Dermis microvascular lymphatic vessel endothelial cell (primary cell): ENCODE measurements around the gene C13orf46. TPM values are rescaled to one million over a fixed set of nuclear protein-coding genes. Genes with fewer than 3 reads are reported as not detected.
A peak's percentile ranks its signal among the peaks of the same experiment; 100 is the strongest.

Experiments
- DNase-seq, 2 donors: peaks; one replicate each; pipeline versions ENCODE4 v3.0.0 to v3.0.0-alpha.2; 2010; ENCODE audit warnings: low read depth in 2 of 2
- total RNA-seq: library from RNA; depleted of rRNA; stranded (reverse); fragments of >200 nt; gene quantifications from 2 replicates; pipeline ENCODE4 v1.2.1, GENCODE V29; 2014

The C13orf46 gene
- total RNA-seq, 1 donor from 2014 or later = 0.13 TPM

- DNase-seq = no peak
These were observed 17.3 kb downstream of the C13orf46 start for GRCh38 chr13:113956571-113956970.

DNA sequence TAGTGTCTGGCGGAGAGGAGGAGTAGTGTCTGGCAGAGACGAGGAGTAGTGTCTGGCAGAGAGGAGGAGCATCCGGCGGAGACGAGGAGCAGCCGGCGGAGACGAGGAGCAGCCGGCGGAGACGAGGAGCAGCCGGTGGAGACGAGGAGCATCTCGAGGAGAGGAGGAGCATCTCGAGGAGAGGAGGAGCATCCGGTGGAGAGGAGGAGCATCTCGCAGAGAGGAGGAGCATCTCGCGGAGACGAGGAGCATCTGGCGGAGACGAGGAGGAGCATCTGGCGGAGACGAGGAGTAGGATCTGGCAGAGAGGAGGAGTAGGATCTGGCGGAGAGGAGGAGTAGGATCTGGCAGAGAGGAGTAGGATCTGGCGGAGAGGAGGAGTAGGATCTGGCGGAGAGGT lies 18.2 kb downstream of the C13orf46 start:
- DNase-seq = no peak

GRCh38 chr13:113955235-113955634 lies 18.6 kb downstream of the C13orf46 start:
- DNase-seq = no peak

DNA sequence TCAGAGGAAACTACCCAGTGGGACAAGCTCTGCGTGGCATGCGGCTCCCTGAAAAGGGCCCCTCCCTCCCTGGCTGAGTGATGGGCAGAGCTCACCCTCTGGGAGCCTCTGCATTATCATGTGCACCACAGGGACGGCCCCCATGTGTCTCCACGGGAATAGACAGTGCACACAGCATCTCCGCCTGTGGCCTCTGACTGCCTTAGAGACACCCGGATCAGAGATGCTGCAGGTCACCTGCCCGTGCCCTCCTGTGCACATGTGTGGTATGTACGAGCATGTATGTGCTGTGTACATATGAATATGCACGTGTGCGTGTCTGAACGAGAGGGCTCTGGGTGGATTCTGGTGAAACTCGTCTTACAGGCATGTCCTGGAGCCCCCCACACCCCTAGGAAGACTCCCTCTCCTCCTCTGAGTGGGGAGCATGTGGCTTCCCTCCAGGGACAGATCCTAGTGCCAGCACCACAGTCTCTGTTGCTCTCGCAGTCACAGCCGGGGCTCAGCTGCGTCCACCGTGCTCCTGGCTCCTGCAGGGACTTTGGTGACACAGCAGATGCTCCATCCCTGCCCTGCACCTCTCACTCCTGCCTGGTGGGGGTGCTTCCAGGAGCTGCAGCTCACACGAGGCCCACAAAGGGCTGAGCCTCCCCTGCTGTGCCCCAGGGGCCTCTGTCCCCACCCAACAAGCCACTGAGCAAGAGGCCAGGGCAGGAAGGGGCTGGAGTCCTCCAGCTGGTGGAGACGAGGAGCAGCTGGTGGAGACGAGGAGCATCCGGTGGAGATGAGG lies 19.6 kb downstream of the C13orf46 start:
- no peak for DNase-seq

GRCh38 chr13:113953561-113953960 lies 20.3 kb downstream of the C13orf46 start:
- no peak for DNase-seq

GRCh38 chr13:113952983-113953520 lies 20.8 kb downstream of the C13orf46 start:
- DNase-seq = no peak

- no peak for DNase-seq
These were observed 21.5 kb downstream of the C13orf46 start for GRCh38 chr13:113952151-113952982.

GRCh38 chr13:113951246-113951999 lies 22.5 kb downstream of the C13orf46 start:
- DNase-seq = peak; percentile 47 to 72

DNA sequence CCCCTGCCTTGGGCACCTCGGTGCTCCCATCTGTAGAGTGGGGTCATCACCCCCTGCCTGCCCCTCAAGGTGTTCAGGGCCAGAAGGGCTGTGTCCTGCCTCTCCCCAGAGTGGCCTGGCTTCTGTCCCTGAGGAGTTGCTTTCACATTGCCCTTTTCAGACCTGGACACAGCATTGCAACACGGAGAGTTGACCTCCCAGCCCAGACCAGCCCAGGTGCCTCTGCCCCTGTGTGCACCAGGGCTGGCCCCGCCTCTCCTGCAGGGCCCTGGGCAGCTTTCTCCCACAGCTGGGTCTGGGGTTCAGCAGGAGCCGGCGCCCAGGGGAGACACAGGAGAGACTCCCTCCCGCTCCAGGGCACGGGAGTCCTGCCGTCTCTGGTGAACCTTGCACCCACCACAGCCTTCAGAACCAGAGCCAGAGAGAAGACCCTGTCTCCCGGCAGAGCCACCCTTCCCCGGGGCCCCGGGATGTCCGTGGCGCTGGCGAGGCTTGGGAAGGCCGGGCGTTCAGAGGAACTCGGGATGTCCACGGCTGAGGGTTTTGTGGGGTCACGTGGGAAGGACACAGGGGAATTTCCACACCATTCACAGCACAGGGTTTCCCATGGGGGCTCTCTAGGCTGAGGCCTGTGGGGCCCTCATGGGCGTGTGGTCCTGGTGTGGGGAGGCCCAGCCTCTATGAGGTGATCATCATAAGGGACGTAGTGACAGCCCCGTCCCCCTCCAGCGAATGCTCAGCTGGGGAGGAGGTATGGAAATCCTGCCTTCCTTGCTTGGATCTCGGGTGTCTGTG lies 23.2 kb downstream of the C13orf46 start:
- DNase-seq = no peak

DNA sequence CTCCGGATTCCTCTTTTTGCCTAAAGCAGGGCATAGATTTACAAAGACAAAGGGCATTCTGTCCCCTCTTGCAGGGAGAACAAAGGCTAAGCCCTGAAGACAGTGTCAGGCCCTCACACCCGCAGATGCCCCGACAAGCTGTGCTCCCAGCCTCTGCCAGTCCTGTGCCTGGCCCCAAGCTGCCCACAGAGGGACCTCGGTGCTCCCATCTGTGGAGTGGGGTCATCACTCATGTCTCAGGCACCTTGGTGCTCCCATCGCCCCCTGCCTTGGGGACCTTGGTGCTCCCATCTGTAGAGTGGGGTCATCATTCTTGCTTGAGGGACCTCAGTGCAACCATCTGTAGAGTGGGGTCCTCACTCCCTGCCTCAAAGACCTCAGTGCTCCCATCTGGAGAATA lies 24.3 kb downstream of the C13orf46 start:
- no peak for DNase-seq

GRCh38 chr13:113948034-113948742 lies 25.7 kb downstream of the C13orf46 start:
- no peak for DNase-seq

GRCh38 chr13:113947311-113948033 lies 26.4 kb downstream of the C13orf46 start:
- DNase-seq = peak in 1 of 2 donors; percentile 34

- no peak for DNase-seq
These were observed 27.3 kb downstream of the C13orf46 start for GRCh38 chr13:113946409-113947181.

GRCh38 chr13:113945857-113946408 lies 27.9 kb downstream of the C13orf46 start:
- DNase-seq = no peak

DNA sequence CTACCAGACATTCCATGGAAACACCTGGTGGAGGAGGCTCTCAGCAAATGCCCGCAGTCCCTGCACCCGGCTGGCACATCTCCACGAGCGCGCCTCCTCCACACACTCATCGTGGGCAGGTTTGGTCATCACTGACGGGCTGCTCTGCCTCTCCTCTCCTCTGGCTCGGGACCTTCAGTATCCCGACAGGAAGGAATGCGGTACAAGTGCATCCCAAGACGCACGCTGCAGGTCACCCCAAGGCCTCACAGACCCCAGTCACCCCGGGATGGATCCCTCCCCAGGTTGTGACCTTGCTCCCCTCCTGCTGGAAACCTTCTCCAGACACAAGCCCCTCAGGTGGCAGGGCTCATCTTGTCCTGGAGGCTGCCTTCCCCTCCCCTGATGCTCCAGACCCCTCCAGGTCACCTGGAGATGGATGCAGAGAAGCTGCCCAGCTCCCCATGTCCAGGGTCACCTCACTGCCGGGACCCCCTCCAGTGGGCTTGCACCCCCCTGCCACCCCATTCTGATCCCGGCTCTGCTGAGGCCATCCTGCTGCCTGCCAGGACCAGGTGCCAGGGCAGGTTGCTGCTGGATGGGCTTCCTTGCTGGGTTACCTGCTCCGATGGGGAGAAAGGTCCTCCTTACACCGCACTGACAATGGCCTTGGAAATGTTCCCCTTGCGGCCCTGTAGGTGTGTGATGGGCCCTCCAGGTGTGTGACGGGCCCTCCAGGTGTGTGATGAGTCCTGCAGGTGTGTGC lies 29.9 kb downstream of the C13orf46 start:
- no peak for DNase-seq

- no peak for DNase-seq
These were observed 31.2 kb downstream of the C13orf46 start for GRCh38 chr13:113942591-113943103.

GRCh38 chr13:113941571-113942191 lies 32.2 kb downstream of the C13orf46 start:
- DNase-seq = no peak
